COLO668 (cell line): ENCODE measurements around the gene NMNAT2.

Experiments used
- DNase-seq: peaks from one replicate; lab custom pipeline; 2025; ENCODE audit not compliant: unreplicated experiment; lab: John Stamatoyannopoulos, UW

The NMNAT2 gene

DNA sequence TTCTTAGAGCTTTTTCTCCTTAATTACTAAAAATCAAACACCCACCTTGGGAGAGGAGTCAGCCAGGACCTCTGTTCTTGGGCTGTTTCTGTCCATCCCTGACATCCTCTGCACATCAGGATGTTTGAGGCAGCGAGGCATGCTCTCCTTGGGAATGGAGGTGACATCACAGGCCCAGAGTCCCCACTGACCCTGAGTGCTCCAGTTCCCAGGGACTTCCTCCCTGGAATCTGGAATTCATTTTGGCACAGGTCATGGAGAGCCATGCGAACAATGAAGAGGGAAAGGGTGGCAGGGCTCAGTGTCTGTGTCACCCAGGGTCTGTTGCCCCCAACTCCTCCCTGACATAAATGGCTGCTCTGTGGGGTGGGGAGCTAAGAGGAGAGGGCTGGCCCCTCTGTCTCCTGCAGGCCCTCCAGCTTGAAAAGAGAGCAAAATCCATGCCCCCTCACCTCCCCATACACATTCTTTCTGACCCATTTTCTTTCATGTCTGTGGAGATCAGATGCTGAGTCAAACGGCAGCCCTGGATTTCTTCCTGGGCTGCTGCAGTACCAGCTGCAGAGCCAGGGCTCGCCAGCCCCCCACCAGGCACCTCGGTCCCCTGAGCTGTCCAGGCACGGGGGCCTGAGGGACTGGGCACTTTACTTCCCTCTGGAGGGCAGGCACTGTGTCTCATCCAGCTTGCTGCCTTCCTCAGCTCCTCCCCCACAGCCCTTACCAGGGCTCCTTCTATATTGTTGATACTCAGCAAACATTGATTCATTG is 102.0 kb downstream of the NMNAT2 start:
- no peak for DNase-seq

GRCh38 chr1:183313063-183313462 is 105.1 kb downstream of the NMNAT2 start:
- no peak for DNase-seq

GRCh38 chr1:183310753-183311479 is 107.3 kb downstream of the NMNAT2 start:
- DNase-seq, result no peak

DNA sequence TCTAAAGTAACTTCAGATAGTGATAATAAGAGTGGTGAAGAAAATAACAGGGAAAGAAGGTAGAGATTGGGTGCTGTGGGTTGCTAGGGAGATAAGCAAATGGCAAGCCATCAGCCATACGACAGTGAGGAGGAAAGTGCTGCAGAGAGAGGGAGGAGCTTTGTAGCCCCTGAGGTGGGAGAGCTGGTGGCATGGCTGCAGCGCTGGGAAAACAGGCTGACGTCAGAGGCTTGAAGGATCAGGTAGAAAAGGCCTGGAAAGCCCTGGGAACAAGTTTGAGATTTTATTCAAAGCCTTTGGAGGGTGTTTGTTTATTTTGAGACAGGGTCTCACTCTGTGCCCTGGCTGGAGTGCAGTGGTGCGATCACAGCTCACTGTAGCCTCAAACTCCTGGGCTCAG is 109.5 kb downstream of the NMNAT2 start:
- DNase-seq, result no peak

DNA sequence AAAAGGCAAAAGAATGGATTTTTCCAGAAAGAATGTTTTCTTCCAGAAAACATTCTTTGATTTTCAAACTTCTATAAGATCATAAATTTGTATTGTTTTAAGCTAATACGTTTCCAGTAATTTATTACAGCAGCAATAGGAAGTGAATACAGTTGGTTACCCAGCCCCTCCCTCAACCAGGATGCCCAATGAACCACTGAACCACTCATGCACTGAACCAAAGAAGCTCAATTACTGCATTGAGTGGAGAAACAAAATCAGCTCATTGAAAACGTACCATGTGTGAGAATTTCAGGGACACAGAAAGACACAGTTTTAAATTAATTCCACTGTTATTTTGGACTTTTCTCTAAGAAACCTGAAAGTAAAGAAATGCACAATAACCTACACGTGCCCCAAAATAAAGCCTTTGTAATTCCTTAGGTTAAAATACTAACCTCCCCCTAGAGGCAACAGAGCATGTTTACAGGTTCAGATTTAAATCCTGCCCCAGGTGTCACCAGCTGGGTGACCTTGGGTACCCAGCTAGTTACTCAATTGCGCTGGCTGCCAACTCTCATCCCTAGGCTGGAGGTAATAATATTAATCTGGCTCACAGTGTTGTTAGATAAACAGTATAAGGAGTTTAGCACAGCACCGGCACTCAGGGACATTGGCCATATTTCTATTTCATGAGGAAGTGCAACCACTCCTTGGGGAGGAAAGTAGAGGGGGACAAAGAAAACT is 111.7 kb downstream of the NMNAT2 start:
- peak; percentile 9 for DNase-seq

DNA sequence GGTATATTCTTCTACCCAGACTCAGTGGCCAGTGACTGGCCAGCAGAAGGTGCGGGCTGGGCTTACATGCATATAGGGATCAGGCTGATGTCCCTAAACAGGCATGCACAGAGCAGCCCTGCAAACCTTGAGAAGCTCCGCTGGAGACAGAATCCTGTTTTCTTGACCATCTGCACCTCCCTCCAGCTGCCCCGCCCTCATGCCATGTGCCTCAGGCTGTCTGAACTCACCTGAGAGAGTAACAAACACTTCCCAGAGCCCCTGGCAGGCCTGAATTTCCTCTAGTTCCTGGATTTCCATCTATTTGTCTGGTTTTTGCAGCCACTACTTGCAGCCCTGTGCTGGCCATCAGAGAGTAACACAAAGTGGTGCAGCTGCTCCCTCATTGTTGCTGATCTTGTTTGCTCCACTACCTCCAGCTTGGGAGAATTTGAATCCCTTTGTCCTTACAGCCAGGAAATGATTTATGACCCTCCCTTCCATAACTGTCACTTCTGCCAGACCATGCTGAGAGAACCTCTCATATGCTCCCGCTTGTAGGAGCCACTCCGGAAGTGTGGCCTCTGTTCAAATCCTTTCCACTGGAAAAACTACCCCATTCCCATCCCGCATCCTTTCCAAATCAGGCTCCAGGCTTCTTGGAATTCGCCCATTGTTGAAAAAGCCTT is 113.6 kb downstream of the NMNAT2 start:
- peak; percentile 51 for DNase-seq

DNA sequence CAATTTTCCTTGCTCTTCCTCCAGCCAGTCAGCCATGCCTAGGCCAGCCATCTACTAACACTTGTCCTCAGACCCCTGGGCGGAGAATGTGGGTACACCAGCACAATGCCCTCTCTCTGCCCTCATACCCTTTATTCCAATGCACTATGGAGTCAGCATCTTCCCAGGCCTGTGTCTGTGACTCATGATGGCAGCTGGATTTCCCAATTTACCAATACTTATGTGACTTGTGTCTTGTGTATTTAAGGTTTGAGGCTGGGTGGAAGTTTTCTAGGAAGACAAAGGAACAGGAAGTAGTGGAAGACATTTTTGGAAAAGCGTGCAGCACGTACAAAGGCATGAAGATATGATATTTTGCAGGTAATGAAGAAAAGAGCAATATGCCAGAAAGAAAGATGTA is 114.3 kb downstream of the NMNAT2 start:
- DNase-seq, result no peak

DNA sequence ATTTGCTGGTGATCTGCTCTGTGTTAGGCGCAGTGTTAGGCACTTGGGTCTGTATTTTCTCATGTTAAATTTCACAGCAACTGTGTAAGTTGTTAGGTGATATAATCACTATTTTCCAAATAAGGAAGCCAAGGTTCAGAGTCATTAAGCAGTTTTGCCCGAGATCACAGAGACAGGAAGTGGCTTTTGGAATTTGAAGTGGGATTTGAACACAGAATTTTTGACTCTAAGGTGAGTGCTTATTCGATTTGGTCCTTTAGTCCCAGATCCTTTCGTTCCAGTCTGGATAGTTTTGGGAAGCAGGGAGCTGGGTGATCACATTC is 114.9 kb downstream of the NMNAT2 start:
- no peak for DNase-seq

DNA sequence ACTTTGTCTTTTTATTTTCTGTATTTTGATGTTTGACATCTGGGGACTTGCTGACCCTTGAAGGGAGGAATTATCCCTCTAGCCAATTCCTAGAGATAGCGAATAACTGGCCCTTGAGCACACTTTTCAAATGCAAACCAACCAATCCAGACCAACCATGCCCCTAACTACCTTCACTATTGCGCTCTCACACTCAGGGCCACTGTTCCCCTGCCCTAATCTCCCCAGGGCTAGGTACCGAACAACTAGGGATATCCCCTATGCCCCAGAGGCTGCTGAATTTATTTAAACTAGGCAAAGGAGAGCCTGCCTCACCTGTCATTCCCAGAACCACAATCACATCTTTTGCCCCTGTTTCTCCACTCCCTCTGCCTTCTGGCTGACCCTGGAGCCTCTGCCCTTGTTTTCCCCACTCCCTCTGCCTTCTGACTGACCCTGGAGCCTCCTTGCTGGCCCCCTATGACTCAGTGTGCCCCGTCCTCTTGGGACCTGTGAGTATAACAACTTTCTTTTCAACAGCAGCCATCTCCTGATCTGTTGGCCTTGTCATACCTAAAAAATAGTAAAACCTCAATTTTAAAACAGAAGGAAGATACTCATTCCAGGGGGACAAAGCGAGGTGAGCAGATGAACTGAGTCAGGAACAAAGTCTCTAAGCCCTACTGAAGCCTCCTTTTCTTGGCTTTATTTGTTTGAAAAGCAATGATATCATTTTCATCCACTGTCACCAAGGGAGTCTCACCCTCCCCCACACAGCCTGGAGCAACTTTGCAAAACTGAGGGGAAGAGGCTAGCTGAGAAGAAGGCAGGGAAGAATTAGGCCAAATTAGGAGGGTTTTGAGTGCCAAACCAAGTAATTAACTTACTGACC is 115.5 kb downstream of the NMNAT2 start:
- no peak for DNase-seq

DNA sequence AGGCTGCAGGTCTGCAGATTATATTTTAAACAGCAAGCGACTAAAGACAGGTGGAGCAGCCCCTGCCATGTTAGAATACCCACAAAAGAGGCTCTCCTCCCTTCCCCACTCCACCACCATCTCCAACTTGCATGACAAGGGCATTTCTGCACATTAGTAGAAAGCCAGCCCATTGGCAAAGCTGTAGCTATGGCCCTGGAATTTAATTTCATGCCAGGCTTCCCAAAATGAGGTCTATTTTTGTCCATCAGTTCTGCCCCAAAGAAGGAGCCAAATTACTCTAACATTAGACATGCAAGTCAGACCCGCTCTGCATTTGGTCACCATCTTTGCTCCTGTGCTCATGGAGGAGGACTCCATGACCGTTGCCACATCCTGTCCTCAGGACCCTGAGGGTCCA is 116.9 kb downstream of the NMNAT2 start:
- DNase-seq, result no peak

DNA sequence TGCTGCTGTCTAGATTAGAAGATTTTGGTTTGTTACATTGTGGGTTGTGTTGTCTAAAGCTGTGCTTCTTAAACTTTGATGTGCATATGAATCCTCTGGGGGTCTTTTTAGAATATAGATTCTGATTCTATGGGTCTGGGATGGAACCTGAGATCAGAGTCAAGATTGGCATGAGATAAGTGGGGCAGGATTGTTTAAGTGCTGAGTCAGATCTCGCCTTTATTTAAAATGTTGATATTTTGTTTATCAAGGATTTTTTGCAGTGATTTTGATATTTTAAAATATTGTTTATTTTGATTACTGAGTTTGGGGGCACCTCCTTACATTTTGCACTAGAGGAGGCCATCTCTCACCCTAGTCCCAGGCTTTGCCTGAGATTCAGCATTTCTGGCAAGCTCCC is 117.4 kb downstream of the NMNAT2 start:
- DNase-seq, result no peak

DNA sequence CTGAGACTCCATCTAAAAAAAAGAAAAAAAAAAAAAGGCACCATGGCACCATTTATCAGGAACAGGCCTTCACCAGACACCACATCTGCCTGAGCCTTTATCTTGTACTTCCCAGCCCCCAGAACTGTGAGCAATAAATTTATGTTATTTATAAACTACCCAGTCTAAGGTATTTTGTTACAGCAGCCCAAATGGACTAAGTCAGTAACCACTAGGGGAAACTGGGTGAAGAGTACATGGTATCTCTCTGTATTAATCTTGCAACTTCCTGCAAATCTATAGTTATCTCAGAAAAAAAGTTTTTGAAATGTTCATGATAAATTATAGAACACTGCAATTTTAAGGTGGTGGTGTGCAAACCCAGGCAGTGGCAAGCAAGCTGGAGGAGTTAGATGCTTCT is 117.8 kb downstream of the NMNAT2 start:
- DNase-seq, result no peak

- no peak for DNase-seq
Measured at GRCh38 chr1:183296782-183297181, 121.4 kb downstream of the NMNAT2 start.

- DNase-seq, result no peak
Measured at GRCh38 chr1:183295521-183295920, 122.7 kb downstream of the NMNAT2 start.

- no peak for DNase-seq
Measured at GRCh38 chr1:183293876-183294275, 124.3 kb downstream of the NMNAT2 start.

- DNase-seq, result no peak
Measured at GRCh38 chr1:183293241-183293640, 124.9 kb downstream of the NMNAT2 start.

- DNase-seq, result no peak
Measured at GRCh38 chr1:183291802-183292514, 126.2 kb downstream of the NMNAT2 start.

DNA sequence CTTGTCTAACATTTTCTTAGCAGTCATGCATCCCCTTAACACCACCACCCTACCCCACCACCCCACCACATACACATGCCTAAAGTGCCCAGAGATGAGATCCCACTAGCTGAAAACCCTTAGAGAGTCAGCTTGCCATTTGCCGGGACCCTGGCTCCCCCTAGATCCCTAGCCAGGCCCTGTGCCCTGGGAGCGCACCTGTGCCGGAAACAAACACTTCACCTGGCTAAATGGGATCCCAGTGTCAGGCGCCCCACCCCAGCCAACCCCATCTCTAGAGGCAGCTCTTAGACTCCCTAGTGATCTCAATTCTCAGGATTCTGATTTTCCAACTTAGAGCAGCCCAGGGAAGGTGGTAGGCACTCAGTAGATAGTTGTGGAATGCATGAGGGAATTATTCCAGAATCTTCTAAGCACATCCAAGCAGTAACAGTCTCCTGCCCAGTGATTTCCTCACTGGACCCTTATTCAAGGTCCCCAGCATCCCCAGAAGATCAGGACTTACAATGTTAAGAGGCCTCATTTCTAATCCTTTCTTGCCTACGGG is 126.9 kb downstream of the NMNAT2 start:
- DNase-seq, result no peak

GRCh38 chr1:183290628-183291027 is 127.6 kb downstream of the NMNAT2 start:
- DNase-seq, result no peak

GRCh38 chr1:183289051-183289496 is 129.1 kb downstream of the NMNAT2 start:
- no peak for DNase-seq
